GM18498 (cell line): ENCODE data around the gene SRRT.

Experiments used
- ATAC-seq: cut with Tn5 transposase; IDR thresholded peaks from one replicate; pipeline ENCODE4 v1.9.1; 2021; ENCODE audit warnings: mild to moderate bottlenecking, moderate library complexity; ENCODE audit not compliant: unreplicated experiment

Gene SRRT

DNA sequence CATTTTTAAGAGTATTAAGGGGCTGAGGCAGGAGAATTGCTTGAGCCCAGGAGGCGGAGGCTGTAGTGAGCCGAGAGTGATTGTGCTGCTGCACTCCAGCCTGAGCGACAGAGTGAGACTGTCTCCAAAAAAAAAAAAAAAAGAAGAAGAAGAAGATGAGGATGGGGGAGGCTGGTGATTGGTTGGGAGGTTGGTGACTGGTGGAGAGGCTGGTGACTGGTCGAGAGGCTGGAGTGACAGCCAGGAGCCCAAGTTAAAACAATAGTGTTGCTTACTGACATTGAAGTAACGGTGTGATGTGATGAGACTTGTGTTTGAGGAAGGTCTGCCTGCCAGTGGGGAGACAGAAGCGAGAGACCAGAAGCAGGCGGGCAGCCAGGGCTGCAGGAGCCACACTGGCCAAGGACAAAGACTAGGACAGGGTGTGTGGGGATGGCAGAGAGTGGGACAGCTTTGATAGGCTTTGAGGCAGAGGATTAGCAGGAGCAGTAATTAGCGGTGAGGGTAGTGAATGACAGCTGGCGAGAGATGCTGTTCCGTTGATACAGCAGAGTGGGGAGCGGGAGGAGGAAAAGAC is 4.9 kb downstream of the SRRT start:
- no peak for ATAC-seq

- no peak for ATAC-seq
Observed at GRCh38 chr7:100880645-100881044, 5.7 kb downstream of the SRRT start.

DNA sequence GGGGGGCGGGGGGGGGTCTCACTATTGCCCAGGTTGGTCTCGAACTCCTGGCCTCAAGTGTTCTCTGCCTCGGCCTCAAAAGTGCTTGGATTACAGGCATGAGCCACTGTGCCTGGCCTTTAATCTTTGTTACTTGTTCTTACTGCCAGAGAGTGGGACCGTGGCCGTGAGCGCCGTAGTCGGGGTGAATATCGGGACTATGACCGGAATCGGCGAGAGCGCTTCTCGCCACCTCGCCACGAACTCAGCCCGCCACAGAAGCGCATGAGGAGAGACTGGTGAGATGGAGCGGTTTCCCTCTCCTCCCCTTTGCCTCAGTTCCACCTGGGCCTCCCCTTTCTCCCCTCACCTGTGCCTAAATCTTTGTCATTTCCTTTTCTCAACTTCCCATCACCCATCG is 6.2 kb downstream of the SRRT start:
- no peak for ATAC-seq

GRCh38 chr7:100882201-100882600 is 7.3 kb downstream of the SRRT start:
- ATAC-seq = no peak

GRCh38 chr7:100882785-100883526 is 8.1 kb downstream of the SRRT start:
- ATAC-seq = no peak

DNA sequence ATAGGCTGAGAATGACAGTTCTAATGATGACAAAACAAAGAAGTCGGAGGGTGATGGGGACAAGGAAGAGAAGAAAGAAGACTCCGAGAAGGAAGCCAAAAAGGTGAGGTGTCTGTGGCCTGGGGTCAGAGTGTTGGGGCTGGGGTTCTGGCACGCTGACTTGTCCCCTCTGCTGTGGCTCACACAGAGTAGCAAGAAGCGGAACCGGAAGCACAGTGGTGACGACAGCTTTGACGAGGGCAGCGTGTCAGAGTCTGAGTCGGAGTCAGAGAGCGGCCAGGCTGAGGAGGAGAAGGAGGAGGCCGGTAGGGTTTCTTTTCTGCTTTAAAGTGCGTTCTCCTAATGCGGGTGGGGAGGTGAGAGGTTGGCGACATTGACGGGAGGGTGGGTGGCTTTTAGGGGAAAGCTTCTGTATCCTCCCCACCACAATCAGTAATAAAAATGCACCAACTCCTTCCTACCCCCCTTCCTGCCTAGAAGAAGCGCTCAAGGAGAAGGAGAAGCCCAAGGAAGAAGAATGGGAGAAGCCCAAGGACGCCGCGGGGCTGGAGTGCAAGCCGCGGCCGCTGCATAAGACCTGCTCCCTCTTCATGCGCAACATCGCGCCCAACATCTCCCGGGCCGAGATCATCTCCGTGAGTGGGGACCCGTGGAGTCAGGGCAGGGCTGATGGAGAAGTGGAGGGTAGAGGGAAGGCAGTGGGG is 10.0 kb downstream of the SRRT start:
- ATAC-seq = no peak

DNA sequence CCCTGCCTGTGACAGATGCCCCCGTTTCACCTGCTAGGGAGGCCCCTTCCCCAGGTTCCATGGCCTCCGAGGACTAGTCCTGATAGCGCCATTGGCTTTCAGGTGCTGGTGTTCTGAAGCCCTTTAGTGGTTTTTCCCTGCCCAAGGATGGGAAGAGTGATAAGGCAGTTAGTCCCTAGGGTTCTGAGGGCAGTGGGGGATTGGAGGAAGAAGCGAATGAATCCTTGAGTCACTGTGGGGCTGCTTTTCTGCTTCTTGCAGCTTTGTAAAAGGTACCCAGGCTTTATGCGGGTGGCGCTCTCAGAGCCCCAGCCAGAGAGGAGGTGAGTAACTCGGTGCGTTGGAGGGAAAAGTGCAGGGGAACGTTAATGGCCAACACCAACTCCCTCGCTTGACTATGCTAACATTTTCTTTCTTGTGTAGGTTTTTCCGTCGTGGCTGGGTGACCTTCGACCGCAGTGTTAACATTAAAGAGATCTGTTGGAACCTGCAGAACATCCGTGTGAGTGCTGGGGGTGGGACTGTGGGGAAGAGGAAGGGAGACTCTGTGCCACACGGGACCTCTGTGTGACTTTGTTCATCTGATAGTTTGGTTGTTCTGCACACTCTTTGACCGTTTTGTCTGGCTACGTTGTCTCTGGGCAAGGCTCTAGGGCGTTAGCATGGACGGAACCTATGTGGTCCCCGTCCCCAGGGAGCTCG is 10.7 kb downstream of the SRRT start:
- ATAC-seq = no peak

DNA sequence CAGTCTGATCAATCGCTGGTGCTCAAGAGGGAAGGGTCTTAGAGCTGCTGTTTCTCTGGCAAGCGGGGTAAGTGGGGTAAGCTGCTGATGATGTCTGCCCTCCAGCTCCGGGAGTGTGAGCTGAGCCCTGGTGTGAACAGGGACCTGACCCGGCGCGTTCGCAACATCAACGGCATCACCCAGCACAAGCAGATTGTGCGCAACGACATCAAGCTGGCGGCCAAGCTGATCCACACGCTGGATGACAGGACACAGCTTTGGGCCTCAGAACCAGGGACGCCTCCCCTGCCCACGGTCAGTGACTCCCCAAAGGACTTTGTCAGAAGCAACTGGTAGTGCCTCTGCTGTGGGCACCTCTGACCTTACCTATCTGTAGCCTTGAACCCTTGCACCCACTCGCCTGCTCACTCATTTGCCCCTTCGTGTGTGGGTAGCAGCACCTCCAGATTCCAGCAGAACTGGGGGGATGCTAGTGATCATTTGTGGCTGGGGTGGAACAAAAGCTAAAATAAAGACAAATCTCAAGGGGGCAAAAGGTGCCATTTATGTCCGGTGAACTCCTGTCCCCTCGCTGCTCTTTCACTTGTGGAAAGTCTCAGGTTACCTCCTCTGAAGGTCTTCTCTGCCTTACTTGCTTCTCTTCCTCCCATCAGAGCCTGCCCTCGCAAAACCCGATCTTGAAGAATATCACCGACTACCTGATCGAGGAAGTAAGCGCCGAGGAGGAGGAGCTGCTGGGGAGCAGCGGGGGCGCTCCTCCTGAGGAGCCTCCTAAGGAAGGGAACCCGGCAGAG is 11.4 kb downstream of the SRRT start:
- no peak for ATAC-seq

DNA sequence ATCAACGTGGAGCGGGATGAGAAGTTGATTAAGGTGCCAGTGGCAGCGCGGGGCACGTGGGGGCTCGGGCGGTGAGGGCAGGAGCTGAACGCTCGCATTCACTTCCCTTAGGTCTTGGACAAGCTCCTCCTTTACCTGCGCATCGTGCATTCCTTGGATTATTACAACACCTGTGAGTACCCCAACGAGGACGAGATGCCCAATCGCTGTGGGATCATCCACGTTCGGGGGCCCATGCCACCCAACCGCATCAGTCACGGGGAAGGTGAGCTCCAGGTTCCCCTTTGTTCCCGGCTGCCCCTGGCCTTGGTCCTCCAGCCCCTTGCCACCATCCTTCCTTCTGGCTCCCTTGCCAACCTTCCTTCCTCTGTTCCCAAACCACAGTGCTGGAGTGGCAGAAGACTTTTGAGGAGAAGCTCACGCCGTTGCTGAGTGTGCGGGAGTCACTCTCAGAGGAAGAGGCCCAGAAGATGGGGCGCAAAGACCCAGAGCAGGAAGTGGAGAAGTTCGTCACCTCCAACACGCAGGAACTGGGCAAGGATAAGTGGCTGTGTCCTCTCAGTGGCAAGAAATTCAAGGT is 12.1 kb downstream of the SRRT start:
- no peak for ATAC-seq

GRCh38 chr7:100887516-100888290 is 12.8 kb downstream of the SRRT start:
- peak; percentile 37 for ATAC-seq

- ATAC-seq = no peak
Observed at GRCh38 chr7:100888291-100888987, 13.5 kb downstream of the SRRT start.

GRCh38 chr7:100888988-100889750 is 14.3 kb downstream of the SRRT start, which contains the start of gene UFSP1:
Gene UFSP1 (minus strand): TSS chr7:100889715. CDS start chr7:100889271, 444 bp downstream.
- peak; percentile 32 for ATAC-seq

DNA sequence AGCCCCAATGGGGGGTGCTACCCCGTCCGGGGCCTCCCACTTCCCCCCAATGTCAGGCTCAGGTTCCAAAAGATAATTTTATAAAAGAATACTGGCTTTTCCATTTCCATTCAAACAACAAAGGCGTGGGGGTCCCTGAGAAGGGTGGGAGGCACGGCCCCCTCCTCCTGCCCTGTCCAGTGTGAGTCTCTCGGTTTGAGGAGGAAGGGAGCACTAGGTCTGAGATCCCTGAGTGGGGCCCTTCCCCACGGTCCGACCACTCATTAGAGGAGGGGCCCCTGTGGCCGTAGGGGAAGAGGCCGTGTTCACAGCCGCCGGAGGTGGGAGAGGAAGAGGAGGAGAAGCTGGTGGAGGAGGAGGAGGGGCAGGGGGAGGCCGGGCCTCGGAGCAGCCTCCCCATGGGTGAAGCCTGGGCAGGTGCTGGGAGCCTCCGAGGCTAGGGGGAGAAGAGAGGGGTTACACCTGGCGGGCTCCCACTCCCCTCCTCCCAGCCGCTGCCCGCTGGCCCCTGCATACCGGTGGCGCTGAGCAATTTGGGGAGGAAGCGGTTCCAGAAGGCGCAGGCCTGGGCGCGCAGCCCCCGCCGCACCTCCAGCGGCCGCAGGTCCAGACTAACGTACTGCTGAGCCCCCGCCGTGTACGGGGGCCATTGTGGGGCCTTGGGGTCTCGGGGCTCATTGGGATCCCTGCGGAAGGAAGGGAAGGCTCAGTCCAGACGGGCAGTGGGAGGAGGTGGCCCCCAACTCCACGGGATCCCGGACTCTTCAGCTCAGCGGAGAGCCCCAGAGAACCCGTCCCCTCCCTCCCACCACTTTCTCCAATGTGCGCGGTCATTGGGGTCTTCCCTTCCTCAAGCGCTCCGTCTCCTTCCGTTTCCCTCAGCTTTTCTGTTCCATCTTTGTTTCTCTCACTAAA is 16.0 kb downstream of the SRRT start:
- no peak for ATAC-seq

DNA sequence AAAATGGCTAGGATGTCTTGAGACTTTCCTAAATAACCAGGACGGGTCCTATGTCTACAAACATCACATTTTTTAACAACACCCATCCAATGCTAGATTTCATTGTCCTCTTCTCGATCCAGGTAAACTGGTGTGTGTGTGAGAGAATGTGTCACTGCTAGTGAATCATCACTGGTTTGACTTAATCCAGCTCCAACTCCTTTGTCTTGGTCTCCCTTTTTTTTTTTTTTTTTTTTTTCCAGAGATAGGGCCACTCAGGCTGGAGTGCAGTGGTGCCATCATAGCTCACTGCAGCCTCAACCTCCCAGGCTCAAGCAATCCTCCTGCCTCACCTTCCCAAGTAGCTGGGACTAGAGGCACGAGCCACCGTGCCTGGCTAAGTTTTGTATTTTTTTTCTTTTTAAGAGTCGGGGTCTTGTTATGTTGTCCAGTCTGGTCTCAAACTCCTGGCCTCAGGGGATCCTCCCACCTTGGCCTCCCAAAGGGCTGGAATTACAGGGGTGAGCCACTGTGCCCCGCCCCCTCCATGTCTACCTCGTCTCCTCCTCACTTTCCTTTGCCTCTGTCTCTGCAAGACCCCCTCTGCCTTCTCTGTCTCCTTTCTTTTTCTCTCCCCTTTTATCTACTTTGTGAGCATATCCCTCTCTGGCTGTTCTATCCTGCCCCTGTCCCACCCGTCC is 16.8 kb downstream of the SRRT start:
- no peak for ATAC-seq

DNA sequence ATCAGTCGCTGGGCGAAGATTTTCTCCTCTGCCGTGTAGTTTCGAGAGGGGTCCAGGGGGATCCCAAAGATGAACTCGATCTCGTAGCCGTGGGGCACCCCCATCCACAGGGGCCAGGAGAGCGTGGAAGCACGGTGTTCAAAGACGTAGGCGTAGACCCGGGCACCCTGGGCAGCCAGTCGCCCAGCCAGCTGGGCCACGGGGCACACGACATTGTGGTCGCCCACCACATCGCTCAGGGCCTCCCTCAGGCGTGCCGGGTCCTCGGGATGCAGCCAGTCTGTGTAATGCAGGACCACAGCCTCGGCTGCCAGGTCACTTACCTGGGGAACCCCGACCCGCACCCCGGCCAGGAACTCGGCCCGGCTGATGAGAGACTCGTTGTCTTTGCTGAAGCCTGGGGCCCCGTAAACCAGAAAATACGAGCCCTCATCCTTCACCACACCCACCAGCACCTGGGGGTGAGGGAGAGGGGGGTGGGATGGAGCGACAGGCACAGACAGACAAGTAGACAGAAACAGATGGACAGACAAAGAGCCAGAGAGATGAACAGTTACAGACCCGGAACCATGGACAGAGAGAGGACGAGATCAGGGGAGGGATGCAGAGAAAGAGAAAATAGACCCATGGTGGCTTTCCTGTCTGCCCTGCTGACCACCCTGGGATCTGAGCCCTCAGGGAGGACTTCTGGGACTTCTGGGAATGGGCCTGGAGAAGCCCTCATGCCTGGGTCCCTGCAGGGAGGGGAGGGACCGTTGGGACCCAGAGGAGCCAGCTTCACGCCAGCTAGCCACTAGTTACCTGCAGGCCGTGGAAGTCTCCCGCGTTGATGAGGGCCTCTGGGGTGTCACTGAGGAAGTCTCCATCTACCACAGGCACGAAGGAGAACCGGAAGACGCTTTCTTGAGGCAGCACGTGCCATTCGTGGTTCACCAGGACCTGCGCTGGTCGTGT is 17.7 kb downstream of the SRRT start:
- ATAC-seq = no peak
